ENCODE measurements around the gene COL6A2.
A peak's percentile ranks its signal among the peaks of the same experiment; 100 is the strongest.

The COL6A2 gene

DNA sequence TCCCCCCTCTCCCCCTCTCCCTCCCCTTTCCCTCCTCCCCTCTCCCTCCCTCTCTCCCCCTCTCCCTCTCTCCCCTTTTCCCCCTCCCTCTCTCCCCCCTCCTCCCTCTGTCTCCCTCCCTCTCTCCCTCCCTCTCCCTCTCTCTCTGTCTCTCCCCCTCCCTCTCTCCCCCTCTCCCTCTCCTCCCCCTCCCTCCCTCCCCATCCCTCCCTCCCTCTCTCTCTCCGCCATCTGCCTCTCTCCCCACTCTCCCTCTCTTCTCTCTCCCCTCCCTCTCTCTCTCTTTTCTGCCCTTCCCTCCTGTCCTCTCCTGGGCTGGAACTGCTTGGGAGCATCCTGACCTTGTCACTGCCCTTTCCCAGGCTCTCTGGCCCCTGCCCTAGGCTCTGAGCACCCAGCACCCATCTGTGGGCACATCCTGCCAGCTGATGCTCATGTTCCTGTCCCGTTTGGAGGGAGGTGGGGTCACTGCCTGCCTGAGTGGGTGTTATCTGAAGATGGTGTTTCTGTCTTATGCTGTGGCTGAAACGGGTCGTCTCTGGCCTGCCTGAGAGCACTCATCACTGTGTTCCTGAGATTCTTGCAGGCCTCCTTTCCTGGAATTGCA lies 46.7 kb downstream of the COL6A2 start:
- DNase-seq = no peak

DNA sequence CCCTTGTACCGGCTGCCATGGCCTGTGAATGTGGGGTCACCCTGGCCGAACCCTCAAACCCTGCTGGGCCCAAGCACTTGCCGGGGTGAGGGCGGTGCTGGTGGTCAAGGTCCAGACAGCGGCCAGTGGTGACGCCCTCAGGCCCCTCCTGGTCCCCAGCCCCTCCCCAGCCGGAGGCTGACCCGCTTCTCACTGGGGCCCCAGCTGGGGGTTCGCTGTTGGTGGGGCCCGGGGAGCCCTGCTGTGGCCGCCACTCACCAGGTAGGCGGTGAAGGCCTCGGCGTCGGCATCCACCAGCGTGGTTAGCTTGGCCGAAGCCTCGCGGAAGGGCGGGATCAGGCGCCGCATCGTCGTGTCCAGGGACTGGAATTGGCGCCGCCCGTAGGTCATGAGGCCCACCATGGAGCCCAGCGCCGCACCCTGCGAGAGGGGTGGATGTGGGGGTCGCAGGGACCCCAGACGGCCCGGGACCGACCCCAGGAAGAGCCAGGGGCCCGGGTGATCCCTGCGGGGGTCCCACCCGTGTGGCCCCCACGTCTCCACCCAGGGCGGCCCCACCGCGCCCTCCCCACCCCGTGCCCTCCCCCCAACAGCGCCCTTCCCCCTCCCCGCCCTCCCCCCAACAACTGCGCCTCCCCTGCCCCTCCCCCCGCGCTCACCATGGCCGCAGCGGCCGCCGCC lies 47.4 kb downstream of the COL6A2 start:
- no peak for DNase-seq

DNA sequence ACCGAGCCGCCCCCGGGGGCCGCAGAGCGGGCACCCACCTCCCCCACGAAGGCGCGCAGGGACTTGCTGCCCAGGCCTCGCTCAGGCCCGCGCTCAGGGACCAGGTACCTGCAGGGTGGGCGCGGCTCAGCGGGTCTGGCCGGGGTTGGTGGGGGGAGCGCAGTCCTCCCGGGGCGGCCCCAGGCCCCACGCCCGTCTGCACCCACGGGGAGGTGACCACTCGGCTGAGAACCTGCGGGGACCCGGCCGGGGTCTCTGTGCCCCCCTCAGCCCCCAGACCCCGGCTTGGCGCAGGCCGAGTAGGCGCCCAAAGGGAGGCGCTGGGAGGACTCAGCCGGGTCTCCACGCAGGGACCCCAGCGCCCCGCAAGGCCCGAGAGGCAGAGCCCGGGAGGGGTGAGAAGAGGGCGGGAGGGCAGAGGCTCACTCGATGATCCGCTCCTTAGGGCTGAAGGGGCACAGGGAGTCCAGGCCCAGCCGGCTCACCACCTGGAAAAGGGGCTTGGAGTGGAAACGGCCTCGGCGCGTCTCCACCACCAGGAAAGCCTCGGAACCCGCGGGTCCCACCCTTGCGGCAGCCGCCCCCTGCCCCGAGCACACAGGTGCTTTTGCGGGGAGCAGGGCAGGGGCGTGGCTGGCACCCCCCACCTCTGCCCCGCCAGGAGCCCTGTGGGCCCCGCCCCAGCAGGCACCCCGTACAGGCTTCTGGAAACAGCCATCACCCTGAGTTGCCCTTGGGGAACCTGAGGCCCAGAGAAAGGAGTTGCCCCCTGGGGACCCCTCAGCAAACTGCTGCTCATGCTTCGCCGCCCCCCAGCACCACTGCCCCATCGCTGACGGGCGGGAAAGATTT lies 48.2 kb downstream of the COL6A2 start:
- no peak for DNase-seq

DNA sequence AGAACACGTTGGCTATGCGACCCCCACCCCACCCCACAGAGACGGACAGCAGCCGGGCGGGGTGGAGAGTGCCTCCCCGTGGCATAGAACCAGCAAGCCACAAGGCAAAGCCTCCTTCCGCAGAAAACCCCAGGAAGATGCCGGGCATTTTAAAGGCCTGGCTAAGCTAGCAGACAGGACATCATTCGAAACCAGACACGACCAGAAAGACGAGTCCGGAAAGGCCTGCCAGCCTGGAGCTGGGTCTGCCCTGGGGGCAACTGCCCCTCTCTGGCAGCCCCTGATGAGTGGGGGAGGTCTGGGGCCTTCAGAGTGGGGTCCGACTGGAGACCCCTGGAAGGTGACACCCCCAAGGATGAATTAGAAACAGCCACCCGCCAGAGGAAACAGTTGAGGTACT lies 48.9 kb downstream of the COL6A2 start:
- DNase-seq = no peak

DNA sequence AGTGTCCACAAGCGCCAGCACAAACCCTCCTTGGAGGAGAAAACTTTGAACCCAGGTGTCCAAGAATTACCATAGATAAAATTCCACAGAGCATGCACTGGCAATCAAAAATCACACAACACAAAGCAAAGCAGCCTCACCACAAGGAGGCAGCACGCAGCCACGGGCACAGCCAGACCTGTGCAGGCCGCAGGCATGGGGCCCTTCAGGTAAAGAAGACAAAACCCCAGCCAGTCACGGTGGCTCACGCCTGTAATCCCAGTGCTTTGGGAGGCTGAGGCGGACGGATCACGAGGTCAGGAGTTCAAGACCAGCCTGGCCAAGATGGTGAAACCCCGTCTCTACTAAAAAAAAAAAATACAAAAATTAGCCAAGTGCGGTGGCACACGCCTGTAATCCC lies 49.5 kb downstream of the COL6A2 start:
- DNase-seq = peak; percentile 73

DNA sequence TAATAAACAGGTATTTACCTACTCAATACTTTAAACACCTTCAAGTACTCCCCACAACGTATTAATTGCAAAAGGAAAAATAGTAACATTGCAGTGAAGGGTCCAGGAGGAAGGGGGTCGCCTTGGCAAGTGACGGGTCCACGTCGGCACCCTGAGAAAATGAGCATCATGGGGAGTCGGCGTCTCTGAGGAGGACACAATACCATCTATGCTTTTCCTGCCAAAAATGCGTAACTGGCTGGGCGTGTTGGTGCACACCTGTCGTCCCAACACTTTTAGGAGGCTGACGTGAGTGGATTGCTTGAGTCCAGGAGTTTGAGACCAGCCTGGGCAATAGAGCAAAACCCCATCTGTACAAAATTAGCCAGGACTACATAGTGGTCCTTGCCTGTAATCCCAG lies 50.2 kb downstream of the COL6A2 start:
- DNase-seq = no peak

DNA sequence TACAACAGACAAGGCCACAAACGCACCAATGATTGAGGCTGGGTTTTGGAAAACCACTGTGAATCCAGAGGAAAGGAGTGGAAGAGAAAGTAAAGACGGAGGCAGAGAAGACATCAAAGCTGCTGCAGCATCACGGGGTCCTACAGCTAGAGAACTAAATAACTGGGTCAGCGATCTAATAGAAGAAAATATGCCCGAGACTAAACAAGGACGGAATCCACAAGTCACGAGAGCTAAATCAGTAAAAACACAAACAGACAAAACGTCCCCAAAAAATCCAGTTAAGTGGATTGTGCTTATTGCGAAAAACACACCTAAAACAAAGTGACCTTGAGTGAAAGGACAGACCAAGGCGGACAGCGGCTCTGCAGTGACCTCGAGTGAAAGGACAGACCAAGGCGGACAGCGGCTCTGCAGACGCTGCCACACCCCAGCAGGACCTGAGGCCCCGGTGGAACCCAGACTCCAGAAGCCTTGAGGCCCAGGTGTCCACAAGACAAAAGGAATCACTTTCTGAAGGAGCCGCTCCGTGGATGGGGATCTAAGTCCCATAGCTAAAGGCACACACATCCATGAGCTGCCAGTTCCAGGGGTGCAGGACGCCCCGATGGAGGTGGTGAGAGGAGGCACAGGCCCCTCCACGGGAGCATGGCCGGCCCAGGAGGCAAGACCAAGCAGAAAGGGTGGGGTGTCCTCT lies 51.4 kb downstream of the COL6A2 start:
- no peak for DNase-seq

DNA sequence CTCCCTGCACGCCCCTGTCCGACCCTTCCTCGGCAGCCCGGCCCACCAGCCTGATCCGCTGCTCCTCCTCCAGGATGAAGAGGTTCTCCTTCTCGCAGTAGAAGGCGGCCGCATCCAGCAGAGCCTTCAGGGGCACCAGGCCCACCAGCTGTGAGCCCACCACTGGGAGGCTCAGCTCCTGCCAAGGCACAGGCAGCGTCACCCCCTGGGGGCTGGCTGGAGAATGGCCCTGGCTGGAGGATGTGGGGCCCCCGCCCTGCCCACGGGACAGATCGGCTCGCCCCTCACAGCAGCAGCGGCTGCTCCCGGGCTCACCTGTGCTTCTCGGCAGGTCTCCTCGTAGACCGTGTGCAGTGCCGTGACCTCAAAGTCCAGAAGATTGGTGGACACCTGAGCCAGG lies 52.2 kb downstream of the COL6A2 start:
- no peak for DNase-seq

DNA sequence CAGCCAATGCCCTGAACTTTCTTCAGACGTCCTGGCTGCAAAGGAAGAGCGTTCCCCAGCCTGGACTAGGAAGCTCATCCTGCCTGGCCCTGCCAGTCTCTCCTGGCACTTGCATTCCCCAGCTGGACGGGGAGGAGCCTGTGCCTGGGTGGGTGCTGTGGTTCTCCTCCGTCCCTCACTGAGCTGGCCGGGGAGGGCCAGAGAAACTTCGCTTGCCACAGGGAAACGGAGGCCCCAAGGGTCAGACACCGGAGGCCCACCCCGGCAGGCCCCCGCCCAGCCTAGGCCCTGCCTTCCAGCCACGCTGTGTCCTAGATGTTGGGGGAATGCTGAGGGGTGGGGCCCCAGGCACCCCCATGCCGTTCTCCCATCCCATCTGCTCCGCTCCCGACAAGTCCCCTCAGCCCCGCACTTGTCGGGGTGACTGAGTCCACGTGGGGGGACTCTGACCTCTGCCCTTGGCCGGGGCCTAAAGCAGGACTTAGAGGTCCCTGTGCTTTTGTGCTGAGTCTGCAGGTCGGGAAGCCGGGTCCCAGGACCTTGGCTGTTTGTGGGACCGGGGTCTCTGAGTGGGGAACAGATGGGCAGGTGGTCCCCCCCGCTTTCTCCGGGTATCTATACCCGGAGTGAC lies 52.7 kb downstream of the COL6A2 start:
- no peak for DNase-seq

DNA sequence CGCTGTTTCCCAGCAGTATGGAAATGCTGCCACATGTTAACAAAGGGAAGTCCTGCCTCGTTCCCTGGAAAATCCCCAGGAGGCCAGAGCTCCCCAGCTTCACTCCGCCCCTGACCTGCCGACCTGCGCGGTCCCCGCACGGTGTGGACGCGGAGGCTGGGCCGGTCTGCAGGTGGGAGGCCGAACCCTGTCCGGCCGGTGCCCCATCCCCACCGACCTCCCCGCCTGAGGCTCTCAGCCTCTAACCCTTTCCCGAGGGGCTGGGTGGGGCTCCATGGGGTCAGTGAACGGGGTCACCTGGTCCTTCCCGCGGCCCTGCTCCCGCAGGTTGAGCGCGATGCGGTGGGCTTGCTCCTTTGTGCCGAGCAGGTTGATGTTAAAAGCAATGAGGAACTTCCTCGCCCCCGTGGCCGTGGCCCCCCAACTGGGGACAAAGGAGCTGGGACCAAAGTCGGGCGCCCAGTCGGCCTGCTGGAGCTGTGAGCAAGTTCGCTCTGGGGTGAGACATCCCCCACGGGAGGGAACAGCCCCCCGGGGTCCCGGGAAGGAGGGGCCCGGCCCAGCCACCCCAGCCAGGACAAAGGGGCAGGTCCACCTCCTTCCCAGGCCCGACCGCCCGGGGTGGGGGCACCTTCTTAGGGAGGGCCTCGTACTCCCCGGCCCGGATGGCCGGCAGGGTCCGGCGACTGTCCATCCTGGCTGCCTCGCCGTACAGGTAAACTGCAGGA lies 53.5 kb downstream of the COL6A2 start:
- DNase-seq = peak; percentile 45

DNA sequence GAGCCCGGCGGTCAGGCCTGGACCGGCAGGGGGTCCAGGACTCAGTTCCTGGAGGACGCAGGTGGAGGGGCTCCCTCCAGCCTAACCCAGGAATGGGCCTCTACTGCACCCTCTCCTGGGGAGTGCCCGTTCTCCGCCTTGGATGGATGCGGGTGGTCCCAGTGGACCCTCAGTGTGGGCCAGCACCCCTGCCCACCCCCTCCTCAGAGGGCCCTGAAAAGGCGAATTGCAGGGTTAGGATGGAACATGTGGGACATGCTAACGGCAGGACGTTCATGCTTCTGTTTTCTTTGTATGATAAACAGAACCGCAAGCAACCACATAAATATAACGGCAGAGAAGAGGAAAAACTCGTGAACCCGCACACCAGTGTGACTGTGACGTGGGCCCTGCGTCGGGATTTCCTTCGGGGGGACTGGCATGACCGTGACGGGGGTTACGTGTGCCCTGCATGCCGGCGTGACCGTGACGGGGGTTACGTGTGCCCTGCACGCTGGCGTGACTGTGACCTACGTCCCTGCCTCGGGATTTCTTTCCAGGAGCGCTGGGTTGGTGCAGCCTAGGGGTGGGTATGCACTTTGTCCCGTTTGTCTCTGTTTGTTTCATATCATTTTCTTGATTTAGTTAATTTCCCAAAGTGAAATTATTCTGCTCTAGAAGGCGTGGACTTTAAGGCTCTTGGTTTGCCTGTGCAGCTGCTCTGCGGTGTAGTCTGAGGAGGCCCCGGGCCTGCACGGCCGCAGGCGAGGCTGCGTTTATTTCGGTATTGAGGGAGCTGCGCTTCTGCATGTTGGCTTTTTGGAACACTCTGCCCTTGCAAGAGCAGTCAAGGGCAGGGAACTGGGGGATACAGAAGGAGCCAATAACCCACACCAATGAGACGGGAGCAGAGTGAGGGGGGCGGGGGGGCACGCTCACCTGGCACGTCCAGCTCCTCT lies 54.3 kb downstream of the COL6A2 start:
- peak; percentile 43 for DNase-seq

DNA sequence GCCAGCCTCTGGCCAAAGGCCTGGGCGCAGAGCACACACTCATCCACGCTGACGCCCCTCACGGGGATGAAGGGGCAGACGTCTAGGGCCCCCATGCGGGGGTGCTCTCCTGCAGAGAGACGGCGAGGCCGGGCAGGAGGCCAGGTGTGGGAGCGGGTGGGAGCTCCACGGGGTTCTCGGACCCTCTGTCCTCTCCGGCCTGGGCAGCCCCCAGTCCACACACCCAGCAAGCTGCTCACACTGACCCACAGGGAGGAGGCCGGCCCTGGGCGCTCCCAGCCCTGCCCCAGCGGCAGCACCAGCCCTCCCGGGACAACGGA lies 55.0 kb downstream of the COL6A2 start:
- DNase-seq = no peak

DNA sequence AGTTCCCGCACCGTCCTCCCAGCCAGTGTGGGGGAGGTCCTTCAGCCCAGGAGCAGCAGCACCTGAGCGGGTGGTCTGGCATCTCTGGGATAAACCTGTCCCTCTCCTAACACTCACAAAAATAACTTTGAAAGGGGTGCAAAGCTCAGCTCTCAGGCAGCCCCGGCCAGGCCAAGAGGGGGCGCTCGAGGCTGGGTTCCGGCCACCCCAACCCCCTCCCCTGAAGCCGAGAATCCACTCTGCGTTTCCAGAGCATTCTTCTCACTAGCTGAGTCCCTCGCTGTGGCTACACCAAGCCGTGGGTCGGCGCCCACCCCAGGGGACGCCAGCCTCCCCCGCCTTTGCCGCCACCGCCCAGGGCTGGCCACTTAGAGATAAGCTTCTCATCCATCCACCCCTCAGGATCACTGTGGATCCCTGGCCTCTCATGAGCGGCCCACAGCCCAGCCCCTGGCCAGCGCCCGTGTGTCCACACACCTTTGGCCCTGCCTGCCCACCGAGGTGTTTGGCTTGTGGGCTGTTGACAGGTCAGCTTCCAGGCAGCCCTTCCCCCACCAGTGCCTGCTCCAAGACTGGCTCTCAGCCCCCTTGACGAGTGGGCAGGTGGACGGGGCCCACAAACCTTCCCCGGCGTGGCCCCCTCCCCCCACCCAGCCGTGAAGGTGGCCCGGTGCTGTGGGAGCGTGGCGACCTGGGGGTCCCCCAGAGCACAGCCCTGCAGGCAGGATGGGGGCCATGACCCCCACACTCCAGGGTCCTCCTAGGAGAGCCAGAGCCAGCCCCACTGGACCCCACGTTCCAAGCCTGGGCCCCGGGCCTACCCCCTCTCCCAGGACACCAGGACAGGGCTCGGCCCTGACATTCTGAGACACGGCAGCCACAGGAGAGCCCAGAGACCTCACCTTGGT lies 55.6 kb downstream of the COL6A2 start:
- DNase-seq = peak; percentile 88

DNA sequence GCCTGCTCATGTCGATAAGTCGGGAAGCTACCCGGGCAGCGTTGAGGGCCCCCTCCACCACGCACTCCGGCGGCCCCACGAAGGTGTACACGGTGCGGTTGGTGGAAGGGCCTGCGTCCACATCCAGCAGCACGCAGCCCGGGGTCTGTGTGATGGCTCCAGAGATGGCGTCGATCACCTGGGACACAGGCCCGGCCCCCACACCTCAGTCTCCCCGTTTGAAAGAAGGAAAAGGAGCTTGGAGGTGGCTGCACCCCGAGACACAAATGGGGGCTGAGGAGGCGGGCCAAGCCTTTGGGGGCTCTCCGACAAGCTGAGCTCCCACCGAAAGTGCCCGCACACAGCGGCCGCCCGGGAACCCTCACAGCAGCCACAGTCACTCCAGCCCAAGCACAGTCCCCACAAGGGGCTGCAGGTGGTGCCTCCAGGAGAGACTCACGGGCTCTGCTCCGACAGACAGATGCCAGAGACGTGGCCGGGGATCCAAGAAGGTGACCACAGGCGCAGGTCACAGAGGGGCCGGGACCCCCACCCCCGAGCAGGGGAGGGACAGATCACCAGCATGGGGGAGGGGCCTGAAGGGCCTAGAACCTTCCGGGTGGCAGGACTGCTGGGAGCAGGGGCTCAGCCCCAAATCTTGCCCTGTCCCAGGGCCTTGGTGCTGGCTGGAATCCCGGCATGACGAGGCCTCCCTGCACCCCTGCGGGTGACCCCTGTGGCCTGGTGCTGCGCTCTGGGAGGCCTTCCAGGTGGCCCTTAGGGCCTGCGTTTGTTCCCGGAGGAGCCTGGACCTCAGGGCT lies 56.4 kb downstream of the COL6A2 start:
- DNase-seq = peak; percentile 50

DNA sequence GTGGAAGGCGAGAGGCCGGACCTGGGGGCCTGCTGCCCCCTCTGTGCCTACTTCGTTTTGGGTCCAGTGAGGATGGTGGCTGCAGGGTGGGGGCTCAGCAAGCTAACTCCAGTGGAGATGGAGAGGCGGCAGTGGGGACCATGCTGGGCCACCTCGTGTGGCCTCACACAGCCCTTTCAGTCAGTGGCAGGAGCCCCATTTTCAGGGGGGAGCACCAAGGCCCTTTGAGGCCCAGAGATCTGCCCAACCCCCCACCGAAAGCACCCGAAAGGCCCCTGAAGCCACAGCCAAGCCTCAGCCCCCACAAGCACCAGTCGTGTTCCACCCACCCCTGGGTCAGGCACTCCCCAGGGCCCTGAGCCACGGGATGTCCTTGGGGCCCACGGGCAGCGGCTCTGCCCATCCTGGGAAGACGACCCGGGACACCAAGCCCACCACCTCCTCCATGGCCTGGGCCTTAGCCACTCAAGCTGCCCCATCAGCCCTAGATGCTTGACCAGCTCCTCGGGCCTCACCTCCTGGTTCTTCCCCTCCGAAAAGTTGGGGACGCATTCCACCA lies 57.1 kb downstream of the COL6A2 start:
- peak; percentile 42 for DNase-seq

DNA sequence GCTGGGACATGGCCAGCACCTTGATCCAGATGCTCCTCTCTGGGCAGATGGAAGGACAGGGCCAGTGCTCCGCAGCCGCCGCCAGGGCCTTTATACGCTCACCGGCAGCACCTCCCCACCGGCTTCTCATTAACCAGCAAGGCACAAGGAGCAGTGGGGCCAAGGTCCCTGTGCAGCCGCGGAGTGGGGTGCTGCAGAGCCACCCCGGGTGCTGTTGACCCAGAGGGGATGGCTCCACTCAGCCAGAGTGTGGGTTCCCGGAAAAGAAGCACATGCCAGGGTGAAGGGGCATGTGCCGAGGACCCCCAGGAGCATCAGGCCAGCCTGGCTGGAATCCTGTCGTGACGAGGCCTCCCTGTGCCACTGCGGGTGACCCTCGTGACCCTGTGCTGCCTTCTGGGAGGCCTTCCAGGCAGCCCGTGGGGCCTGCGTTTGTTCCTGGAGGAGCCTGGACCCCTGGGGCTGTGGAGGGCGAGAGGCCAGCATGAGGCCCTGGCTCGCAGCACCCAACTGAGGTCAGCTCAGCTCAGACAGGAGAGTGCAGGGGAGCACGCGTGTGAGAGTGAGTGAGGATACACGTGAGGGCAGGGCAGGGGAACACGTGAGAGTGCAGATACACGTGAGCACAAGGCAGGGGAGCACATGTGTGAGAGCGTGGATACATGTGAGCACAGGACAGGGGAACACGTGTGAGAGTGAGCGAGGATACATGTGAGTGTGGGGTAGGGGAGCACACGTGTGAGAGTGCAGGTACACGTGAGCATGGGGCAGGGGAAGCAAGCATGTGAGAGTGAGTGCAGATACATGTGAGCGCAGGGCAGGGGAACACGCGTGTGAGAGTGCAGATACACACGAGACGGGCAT lies 57.8 kb downstream of the COL6A2 start, which contains the start of gene FTCD:
Gene FTCD, minus strand, starts transcription at position 66 of the 864 bp plus-strand sequence. Its CDS starts 56 bp downstream, at position 10.
- DNase-seq = peak; percentile 49

DNA sequence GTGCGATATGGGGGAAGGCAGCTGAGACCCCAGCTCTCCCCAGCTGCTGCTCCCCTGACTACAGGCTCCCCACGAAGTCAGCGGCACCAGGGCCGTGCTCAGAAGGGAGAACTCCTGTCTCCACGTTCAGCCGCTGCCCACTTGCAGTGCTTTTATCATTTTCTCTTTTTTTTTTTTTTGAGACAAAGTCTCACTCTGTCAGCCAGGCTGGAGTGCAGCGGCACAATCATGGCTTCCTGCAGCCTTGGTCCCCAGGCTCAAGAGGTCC lies 58.4 kb downstream of the COL6A2 start:
- DNase-seq = no peak

DNA sequence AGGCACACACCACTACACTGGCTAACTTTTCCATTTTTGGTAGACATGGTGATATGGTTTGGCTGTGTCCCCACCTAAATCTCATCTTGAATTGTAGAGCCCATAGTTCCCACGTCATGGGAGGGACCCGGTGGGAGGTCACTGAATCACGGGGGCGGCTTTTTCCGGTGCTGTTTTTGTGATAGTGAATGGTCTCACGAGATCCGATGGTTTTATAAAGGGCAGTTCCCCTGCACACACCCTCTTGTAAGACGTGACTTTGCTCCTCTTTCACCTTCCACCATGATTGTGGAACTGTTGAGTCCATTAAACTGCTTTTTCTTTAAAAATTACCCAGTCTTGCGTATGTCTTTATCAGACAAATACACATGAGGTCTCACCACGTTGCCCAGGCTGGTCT lies 58.8 kb downstream of the COL6A2 start:
- DNase-seq = peak; percentile 26
